Sciatic nerve (tissue), 2 donors: Measurements from ENCODE around the gene DLG2. TPM values are rescaled to one million over a fixed set of nuclear protein-coding genes. Genes with fewer than 3 reads are reported as not detected.
"Not testable (repeated sequence)": the region's sequence is repeated elsewhere in the genome, so short reads cannot be mapped to it uniquely, and the experiment has no call there.

Source experiments
- ATAC-seq: fragments of 200-7000 bp; cut with Tn5 transposase; one replicate; pipeline ENCODE4 v1.9.1; 2020; ENCODE audit warnings: mild to moderate bottlenecking, moderate library complexity
- DNase-seq: peaks from one replicate; pipeline ENCODE4 v3.0.0-alpha.2; 2020; ENCODE audit warnings: low spot score
- intact Hi-C: fragments of 100-400 bp; cut with DNase I; formaldehyde crosslinking; loops from one replicate; pipeline ENCODE4 v1.14.2; 2022
- total RNA-seq: library from RNA; stranded (reverse); fragmentation: NEBNext Ultra II Directional; extraction: Animal tissue kit (Norgen Biotek cat#: 25700); gene quantifications from one replicate; pipeline ENCODE4 v1.2.1, GENCODE V29; 2021
- donor health status: DM: no; HTN: no; CAD: no.
- donor health status: DM: no; HTN: no; CAD: no.

Gene DLG2
- total RNA-seq, 1 donor from 2014 or later, result 17.3 TPM

GRCh38 chr11:85391141-85391540 is 236.0 kb downstream of the DLG2 start:
- ATAC-seq (no peak), DNase-seq (no peak)
- intact Hi-C loops, result no loop called here

GRCh38 chr11:85385547-85385946 is 241.6 kb downstream of the DLG2 start:
- ATAC-seq (peak; percentile 52), DNase-seq (no peak)
- intact Hi-C loops, result no loop called here

GRCh38 chr11:85385111-85385510 is 242.0 kb downstream of the DLG2 start:
- ATAC-seq, result no peak
- no peak for DNase-seq
- intact Hi-C loops, result no loop called here

GRCh38 chr11:85379066-85379465 is 248.1 kb downstream of the DLG2 start:
- no peak for ATAC-seq
- no peak for DNase-seq
- intact Hi-C loops, result no loop called here

GRCh38 chr11:85377901-85378300 is 249.2 kb downstream of the DLG2 start:
- intact Hi-C loops, result no loop called here
- no peak for DNase-seq
- ATAC-seq, result no peak

GRCh38 chr11:85359859-85360258 is 267.3 kb downstream of the DLG2 start:
- intact Hi-C loops, result no loop called here
- ATAC-seq, result no peak

GRCh38 chr11:85355921-85356320 is 271.2 kb downstream of the DLG2 start:
- ATAC-seq, result no peak
- intact Hi-C loops, result no loop called here
- DNase-seq, result no peak

More at GRCh38 chr11:85359859-85360258, 267.3 kb downstream of the DLG2 start:
- no peak for DNase-seq

- ATAC-seq, intact Hi-C loops, DNase-seq: not testable (repeated sequence)
These were observed 277.6 kb downstream of the DLG2 start for GRCh38 chr11:85349539-85349938.

GRCh38 chr11:85348945-85349344 is 278.2 kb downstream of the DLG2 start:
- DNase-seq, result no peak
- intact Hi-C loops, result no loop called here
- no peak for ATAC-seq

GRCh38 chr11:85347291-85347690 is 279.9 kb downstream of the DLG2 start:
- ATAC-seq, result no peak
- no peak for DNase-seq
- intact Hi-C loops, result no loop called here

- intact Hi-C loops, result no loop called here
- DNase-seq, result no peak
- ATAC-seq, result no peak
These were observed 280.7 kb downstream of the DLG2 start for GRCh38 chr11:85346484-85346883.

GRCh38 chr11:85340846-85341245 is 286.3 kb downstream of the DLG2 start:
- DNase-seq, ATAC-seq, intact Hi-C loops: not testable (repeated sequence)

- ATAC-seq, result no peak
- DNase-seq, result no peak
- intact Hi-C loops, result no loop called here
These were observed 308.6 kb downstream of the DLG2 start for GRCh38 chr11:85318573-85318972.

- intact Hi-C loops, result no loop called here
- ATAC-seq (peak; percentile 44), DNase-seq (no peak)
These were observed 310.2 kb downstream of the DLG2 start for GRCh38 chr11:85316967-85317366.

GRCh38 chr11:85313741-85314140 is 313.4 kb downstream of the DLG2 start:
- intact Hi-C loops, result no loop called here
- ATAC-seq, result no peak

GRCh38 chr11:85310479-85310878 is 316.7 kb downstream of the DLG2 start:
- intact Hi-C loops, result no loop called here
- ATAC-seq (no peak), DNase-seq (no peak)

More at GRCh38 chr11:85313741-85314140, 313.4 kb downstream of the DLG2 start:
- no peak for DNase-seq

GRCh38 chr11:85307366-85307765 is 319.8 kb downstream of the DLG2 start:
- intact Hi-C loops, result no loop called here
- no peak for DNase-seq
- ATAC-seq, result no peak

GRCh38 chr11:85301895-85302678 is 325.1 kb downstream of the DLG2 start:
- intact Hi-C loops, result no loop called here
- DNase-seq (no peak), ATAC-seq (no peak)

- no peak for ATAC-seq
- intact Hi-C loops, result no loop called here
- no peak for DNase-seq
These were observed 327.7 kb downstream of the DLG2 start for GRCh38 chr11:85299258-85299942.

- ATAC-seq (no peak), DNase-seq (no peak)
- intact Hi-C loops, result no loop called here
These were observed 331.4 kb downstream of the DLG2 start for GRCh38 chr11:85295694-85296271.
